Endothelial cell of coronary artery (primary cell): Measurements from ENCODE around the gene OPRM1. TPM values are rescaled to one million over a fixed set of nuclear protein-coding genes. Genes with fewer than 3 reads are reported as not detected.

ENCODE experiments used
- total RNA-seq: library from RNA; depleted of rRNA; stranded (reverse); fragments of >200 nt; gene quantifications from 2 replicates; pipeline ENCODE4 v1.2.3, GENCODE V29; 2014

Gene OPRM1
- total RNA-seq = not detected in 2 replicates

DNA sequence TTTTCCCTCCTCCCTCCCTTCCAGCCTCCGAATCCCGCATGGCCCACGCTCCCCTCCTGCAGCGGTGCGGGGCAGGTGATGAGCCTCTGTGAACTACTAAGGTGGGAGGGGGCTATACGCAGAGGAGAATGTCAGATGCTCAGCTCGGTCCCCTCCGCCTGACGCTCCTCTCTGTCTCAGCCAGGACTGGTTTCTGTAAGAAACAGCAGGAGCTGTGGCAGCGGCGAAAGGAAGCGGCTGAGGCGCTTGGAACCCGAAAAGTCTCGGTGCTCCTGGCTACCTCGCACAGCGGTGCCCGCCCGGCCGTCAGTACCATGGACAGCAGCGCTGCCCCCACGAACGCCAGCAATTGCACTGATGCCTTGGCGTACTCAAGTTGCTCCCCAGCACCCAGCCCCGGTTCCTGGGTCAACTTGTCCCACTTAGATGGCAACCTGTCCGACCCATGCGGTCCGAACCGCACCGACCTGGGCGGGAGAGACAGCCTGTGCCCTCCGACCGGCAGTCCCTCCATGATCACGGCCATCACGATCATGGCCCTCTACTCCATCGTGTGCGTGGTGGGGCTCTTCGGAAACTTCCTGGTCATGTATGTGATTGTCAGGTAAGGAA lies at the start of gene OPRM1:
Gene OPRM1, plus strand, starts transcription at position 10 of the 612 bp plus-strand sequence. Its CDS starts 305 bp downstream, at position 315.

